T follicular helper cell (primary cell): ENCODE data around the gene MTHFD2L.

Experiments
- DNase-seq: peaks from one replicate; pipeline ENCODE4 v3.0.0-alpha.2; 2020; ENCODE audit warnings: low read depth

The MTHFD2L gene

DNA sequence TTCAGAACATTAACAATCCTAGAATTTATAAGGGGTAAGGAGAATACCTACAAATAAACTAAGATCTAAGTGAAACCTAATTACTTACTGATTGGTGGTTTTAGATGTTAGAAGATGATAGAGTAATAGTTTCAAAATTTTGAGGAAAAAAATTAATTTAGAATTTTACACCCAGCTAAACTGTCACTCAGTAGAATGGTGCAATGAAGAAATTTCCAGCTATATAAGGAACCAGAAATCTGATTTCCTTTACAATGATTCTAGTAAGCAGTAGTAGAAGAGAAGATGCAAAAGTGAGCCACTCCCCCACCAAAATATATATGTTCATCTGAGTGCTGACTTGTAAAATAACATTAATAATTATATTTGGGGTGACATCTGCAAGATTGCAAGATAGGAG lies 95.0 kb downstream of the MTHFD2L start:
- DNase-seq, result no peak

DNA sequence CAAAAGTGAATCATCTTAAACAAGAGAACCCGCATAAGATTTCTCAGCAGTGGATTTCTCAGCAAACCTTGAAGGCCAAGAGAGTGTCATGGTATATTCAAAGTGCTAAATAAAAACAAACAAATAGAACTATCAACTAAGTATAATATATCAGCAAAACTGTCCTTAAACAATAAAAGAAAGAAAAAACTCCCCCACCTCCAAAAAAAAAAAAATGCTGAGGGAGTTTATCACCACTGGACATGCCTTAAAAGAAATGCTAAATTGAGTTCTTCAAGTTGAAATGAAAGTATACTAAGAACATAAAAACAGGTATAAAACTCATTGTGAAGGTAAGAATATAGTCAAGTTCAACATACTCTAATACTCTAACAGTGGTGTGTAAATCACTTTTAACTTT lies 96.5 kb downstream of the MTHFD2L start:
- DNase-seq, result no peak

- no peak for DNase-seq
Observed at GRCh38 chr4:74255096-74255495, 97.2 kb downstream of the MTHFD2L start.

- no peak for DNase-seq
Observed at GRCh38 chr4:74258963-74259362, 101.0 kb downstream of the MTHFD2L start.

DNA sequence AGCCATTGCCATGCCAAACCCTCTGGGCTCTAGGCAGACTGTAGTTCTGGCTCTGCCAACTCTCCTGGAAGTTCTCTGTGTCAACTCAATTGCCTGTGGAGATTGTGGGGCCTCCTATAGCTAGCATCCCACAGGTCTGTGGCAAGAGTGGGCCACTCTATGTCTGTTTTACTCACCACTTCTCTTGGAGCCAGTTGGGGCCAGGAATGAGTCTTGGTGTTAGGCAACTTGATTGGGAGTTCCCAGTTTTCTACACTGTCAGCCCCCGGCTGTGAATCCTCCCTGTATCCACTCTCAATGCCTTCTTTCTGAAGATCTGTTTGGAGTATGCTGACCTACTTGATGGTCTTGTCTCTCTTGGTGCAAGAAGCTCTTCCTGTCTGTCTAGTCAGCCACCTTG lies 102.1 kb downstream of the MTHFD2L start:
- DNase-seq, result no peak

DNA sequence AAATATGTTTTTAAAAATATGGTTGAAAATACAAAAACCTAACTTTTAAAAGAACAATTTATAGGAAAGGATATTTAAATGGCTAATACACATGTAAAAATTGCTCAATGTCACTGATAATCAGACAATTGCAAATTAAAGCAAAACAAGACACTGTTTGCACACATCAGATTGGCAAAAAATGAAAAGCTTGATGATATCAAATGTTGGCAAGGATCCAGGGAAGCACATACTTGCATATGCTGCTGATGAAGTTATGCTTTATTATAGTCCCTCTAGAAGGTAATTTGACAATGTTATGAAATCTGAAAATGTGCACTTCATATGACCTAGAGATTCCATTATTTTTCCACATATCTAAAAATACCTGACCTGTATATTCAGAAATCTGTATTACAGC lies 104.6 kb downstream of the MTHFD2L start:
- DNase-seq, result no peak

DNA sequence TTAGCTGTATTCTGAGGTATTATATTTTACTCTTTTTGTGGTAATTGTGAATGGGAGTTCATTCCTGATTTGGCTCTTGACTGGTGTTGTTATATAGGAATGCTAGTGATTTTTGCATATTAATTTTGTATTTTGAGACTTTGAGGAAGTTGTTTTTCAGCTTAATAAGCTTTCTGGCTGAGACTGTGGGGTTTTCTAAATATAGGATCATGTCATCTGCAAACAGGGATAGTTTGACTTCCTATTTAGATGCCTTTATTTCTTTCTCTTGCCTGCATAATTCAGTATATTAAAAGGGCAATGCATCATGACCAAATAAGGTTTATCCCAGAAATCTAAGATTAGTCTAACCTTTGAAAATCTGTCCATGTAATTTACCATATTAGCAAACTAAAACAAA lies 105.6 kb downstream of the MTHFD2L start:
- no peak for DNase-seq

DNA sequence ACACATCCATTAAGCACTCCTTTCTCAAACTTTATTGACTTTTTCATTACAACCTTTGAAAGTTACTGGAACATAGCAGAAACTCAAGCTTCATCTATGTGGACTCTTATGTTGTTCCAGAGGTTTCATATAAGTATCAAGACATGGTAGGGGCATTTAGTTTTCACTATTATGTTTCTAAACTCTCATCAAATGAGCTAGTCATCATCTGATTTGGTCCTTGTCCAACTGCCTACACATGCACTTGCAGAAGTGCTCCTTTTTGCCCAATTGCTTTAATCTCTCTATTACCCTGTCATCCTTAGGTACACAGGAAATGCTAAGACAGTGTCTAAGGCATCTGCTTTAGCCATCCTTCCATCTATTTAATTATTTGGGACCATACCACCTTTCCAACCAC lies 108.2 kb downstream of the MTHFD2L start:
- DNase-seq, result no peak

DNA sequence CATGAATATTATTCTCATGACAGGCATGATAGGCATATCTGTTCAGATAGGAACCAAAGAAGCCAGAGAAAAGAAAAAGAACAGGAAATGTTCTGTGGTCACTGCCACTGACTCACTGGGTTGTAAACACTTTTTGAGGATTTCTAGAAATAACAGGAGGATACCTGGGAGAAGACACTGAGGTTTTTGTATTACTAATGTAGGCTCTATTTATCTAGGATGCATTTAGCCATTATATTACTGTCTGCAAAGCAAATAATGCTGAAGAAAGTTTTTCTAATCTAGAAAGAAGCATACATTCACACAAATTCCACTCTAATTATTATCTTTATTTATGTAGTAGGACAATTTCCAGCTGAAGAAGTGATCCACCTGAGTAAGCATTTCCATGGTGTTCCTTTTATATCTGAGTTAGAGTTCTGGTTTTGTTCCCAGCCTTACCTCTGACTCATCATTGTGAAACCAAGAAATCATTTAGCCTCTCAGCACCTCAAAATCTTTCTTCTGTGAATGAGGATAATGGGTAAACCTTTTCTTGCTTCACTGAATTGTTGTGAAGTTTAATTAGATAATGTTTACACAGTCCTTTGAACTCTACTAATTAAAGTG lies 110.2 kb downstream of the MTHFD2L start:
- DNase-seq, result no peak

GRCh38 chr4:74268643-74269042 lies 110.7 kb downstream of the MTHFD2L start:
- no peak for DNase-seq

- DNase-seq, result no peak
Observed at GRCh38 chr4:74278490-74278889, 120.6 kb downstream of the MTHFD2L start.

DNA sequence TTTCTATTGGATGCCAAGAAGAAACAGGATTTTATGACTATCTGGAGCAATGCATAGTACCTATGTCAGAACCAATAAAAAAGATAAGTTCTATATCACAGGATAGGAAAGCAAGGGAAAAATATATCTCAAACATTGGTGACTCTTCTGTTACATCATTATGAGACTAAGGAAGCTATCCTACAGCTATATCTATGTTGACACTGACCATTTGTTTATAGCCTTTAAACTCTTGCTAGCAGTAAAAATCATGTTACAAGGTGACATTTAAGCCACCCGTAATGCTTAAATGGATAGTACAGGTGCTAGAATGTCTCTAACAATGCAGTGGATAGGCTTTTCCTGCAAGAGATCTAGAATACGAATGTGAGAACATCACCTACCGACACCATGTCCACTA lies 121.8 kb downstream of the MTHFD2L start:
- DNase-seq, result no peak

GRCh38 chr4:74282926-74283325 lies 125.0 kb downstream of the MTHFD2L start:
- DNase-seq, result no peak

DNA sequence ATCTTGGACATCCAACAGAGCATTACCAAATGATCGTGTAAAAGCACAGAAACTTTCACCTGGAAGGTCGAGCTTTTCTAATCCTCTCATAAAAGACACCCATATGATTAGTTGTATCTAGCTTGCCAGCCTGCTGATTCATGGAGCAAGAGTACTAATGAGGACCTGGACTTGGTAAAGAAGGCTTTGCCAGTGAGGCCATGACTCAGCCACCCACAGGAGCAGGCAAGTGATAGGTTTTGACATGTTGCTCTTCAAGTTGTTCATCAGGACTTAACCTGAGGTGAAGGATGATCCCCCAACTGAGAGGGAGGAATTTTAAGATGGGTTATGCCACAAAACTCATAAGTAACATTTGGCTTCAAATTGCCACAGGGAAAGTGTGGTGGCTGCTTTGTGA lies 125.7 kb downstream of the MTHFD2L start:
- no peak for DNase-seq

DNA sequence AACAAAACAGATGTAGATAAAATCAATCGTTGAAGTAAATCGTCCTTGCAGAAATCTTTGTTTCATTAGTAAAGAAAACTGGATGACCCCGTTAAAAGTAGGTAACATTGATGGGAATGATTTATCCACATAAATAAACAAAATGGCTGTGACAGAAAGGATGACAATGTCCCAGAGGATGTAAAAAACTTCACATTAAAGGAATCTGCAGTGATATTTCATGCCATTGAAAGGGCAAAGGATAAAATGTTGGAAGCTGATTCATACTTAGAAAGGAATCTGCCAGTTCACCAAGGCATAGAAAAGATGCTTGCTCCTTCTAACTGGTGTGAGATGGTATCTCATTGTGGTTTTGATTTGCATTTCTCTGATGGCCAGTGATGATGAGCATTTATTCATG lies 126.1 kb downstream of the MTHFD2L start:
- no peak for DNase-seq

DNA sequence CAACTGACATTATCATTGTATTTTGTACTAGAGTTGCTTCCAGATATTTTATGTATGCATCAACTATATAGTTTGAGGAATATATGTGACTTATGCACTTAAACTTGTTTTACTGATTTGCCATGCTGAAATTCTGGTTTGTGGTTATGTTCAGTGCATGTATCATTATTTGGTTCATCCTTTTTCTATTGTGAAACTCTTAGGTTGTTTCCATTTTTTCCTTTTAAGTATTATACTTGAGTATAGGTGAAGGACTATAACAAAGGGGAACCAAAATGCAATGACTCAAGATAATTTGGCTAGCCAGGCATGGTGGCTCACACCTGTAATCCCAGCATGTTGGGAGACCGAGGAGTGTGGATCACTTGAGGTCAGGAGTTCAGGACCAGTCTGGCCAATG lies 129.2 kb downstream of the MTHFD2L start:
- no peak for DNase-seq

DNA sequence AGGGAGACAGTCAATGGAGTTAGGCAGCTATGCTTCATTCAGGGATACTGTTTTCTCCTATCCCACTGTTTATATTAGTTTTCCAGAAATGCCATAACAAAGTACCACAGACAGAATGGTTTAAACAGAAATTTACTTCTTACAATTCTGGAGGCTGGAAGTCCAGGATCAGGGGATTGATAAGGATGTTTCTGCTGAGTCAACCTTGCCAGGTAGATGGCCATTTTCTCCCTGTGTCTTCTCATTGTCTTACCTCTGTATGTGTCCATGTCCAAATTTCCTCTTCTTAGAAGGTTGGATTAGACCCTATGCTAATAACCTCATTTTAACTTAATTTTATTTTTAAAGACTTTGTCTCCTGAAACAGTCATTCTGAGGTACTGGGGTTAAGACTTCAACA lies 129.9 kb downstream of the MTHFD2L start:
- DNase-seq, result no peak

- no peak for DNase-seq
Observed at GRCh38 chr4:74291471-74291870, 133.6 kb downstream of the MTHFD2L start.

DNA sequence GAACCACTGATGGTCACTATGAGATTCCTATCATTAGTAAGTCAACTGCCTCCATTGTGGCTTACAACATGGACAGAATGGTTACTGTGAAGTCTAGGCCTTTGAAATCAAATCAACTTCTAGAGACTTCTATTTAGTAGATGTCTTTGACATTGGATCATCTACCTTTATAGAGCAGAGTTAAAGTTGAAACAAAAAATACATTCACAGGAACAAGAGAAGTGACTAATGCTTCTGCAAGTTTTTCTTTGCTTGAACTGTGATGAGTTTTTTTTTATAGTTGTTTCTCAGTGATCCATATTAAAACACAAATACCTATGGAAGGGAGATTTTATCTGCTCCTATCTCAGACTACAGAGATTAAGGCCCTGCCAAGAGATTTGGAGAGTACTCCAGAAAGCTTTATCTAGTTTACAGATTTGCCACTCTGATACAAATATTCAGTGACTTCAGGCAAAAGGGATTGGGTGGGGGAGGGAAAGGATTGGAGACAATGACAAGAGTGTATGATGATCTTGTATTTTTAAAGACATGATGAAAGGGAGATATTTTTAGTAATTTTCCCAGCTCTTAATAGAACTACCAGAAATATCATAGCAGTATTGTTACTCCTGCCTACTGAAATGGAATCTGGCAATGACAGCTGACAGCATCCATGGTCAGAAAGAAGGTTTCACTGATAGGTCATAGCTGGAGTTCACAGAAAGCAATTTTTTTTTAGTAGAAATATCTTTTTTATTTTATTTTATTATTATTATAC lies 134.4 kb downstream of the MTHFD2L start:
- DNase-seq, result no peak

DNA sequence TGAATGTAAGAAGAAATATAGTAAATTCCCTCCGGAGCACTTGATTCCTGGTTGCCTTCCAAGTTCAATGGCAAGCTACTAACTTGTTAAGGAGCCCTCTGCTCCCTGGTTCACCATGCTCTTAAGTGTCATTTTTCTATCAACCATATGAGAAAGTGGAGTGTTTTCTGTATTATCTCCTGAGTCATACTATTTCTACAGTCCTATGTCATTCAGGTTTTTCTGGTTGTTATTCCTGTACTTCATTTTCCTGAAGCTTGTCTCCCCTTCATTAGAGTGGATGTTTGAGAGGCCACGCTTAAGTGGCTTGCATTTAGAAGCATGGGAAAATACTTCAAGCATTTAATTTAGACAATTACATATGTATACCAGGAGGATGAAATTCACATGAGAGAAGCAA lies 135.6 kb downstream of the MTHFD2L start:
- DNase-seq, result no peak

DNA sequence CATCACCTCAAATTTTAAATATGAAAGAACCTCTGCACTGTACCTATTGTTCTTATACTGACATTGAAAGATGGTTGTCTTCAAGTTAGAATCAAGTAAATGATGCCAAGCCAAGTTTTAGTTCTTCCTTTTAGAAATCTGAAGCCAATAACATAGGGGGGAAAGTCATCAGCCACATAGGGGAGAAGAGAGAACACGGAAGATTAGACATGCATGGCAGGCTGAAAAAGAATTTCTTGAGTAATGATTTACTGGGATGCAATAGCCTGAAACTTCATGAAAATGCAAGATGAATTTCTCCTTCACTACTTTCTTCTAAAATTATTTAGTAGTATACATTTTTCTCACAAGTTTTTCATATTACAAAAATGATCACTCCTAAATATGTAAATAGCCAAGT lies 136.8 kb downstream of the MTHFD2L start:
- no peak for DNase-seq

DNA sequence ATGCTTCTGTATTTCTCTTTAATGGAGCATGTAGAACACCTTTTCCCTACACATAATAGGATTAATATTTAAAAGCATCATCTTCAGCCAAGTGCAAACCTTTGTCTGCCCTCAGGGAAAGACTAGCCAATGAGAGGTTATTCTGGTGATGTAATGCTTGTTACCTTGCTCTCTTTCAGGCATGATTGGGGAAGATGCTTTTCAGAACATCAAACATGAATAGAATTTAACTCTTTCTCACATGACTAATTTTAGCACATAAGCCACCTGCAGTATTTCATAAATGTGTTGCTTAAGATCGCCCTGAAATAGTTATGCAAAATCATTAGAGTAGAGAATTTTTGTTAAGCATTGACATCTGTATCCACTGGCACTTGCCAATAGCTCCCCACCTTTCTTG lies 139.6 kb downstream of the MTHFD2L start:
- DNase-seq, result no peak

DNA sequence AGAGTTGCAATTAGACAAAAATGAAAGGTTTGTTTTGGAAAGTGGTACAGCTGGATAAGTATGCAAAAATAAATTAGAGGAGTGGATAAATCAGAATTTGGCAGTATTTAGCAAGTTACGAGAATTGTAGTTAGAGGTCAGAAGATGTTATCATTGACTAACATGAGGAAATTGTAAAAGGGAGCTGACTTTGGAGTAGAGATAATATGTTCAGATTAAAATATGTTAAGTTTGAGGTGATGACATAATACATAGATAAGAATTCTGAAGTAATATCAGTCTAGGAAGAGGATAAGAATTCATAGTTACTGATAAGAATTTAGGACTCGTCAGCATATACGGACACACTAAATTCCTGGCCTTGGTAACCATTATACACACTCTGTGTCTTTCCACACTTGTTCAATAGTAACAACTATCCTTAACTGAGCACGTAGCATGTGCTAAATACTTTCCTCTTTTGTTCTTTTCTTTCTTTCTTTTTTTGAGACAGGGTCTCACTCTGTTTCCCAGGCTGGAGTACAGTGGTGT lies 146.2 kb downstream of the MTHFD2L start:
- no peak for DNase-seq

DNA sequence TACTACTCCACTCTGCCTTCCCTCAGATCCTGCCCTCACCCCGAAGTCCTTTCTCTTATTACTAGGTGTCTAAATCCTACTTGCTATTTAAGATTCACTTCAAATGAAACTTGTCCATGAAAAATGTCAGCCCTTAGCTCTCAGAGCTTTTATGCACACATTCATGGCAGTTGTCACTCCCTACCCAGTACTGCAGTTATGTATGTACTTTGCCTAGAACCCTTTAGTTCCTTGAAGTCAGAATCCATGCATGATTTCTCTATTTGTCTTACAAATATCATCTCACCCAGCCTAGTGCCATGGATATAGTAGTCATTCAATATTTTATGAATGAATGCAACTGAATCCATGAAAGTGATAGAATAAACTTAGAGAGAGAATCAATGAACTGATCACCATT lies 147.1 kb downstream of the MTHFD2L start:
- no peak for DNase-seq
